Activated T-cell treated with anti-CD3 and anti-CD28 coated beads, Interleukin-2, amount 50 U/mL, for 72 hours (primary cell): ENCODE measurements around the gene IRF2. TPM values are rescaled to one million over a fixed set of nuclear protein-coding genes. Genes with fewer than 3 reads are reported as not detected.
A peak's percentile ranks its signal among the peaks of the same experiment; 100 is the strongest.

Source experiments
- ATAC-seq, 2 donors: fragments of 150-1000 bp; cut with Tn5 transposase; replicated peaks in 1 of 2; 2 replicates each; pipeline ENCODE4 v1.10.0; 2021; ENCODE audit warnings: moderate library complexity in 2 of 2, mild to moderate bottlenecking in 1 of 2
- DNase-seq, 2 donors: peaks; one replicate each; pipeline ENCODE4 v3.0.0; 2021 to 2022; ENCODE audit warnings: mixed read lengths in 1 of 2
- H3K27ac Mint-ChIP-seq: one replicate; pipeline ENCODE4 v1.8.0; 2022; ENCODE audit warnings: mild to moderate bottlenecking, moderate library complexity, mixed read lengths
- H3K27me3 Mint-ChIP-seq: one replicate; pipeline ENCODE4 v1.8.0; 2022; ENCODE audit warnings: low read depth, mixed read lengths
- H3K36me3 Mint-ChIP-seq, 2 donors: one replicate each; pipeline ENCODE4 v1.8.0; 2022; ENCODE audit warnings: mixed read lengths in 2 of 2, mild to moderate bottlenecking in 1 of 2; ENCODE audit not compliant: insufficient read depth in 2 of 2
- H3K4me1 Mint-ChIP-seq: one replicate; pipeline ENCODE4 v1.8.0; 2022; ENCODE audit warnings: low read depth, mixed read lengths
- H3K4me3 Mint-ChIP-seq, 2 donors: one replicate each; pipeline ENCODE4 v1.8.0; 2022; ENCODE audit warnings: mild to moderate bottlenecking in 2 of 2, mixed read lengths in 2 of 2, moderate library complexity in 2 of 2
- H3K9me3 Mint-ChIP-seq, 2 donors: one replicate each; pipeline ENCODE4 v1.8.0; 2022; ENCODE audit warnings: mixed read lengths in 2 of 2
- total RNA-seq, 2 donors: library from RNA; stranded (reverse); gene quantifications; one replicate each; pipeline ENCODE4 v1.2.3, GENCODE V29; 2022

IRF2 gene
- total RNA-seq = 10 to 100 TPM; 70.3 TPM

DNA sequence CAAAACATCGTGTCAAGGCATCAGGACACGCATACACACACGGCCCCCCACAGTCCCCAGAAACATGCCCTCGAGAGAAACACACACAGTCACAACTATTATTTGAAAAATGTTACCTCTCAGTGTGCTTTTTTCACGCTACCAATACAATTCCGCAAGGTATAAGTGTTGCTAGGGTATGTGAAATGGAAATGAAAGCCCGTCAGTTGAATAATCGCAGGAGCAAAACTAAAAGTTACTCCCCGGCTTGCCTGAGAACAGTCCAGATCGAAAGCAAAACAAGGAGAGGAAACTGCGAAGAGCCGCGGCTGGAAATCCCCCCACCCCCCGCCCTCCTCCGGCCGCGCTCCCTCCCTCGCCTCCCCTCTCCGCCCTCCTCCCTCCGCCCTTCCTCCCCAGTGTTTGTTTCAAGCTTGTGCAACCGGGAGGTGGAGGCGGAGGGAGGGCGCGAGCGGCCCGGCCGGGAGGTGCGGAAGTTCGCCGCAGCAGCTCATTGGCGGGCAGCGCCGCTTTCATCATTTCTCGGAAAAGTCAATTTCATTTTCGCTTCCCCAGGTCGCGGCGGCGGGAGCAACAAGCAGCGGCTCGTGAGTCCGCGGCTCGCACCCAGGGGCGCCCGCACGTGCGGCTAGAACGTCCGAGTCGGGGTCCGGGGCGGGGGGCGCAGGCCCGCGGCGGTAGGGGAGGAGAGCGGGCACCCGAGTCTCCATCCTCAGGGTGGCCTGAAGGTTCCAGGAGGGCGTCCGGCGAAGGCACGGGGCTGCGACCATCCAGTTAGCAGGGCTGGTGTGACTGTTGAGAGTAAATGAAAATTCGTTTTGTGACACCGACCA lies at the start of gene IRF2:
Gene IRF2 (minus strand): TSS at position 288 of the 833 bp plus-strand sequence. CDS start 45,486 bp downstream, outside the sequence.
- H3K27me3 Mint-ChIP-seq = no peaks in the 10 kb centered on the region
- peak within 1 kb of the TSS; percentile 97 to 98 for H3K4me3 Mint-ChIP-seq
- ATAC-seq (peak; percentile 75 to 80), DNase-seq (peak; percentile 95 to 98)
- H3K9me3 Mint-ChIP-seq = no peaks in the 10 kb centered on the region
- peaks cover 20 to 24% of the 10 kb centered on the region in 2 donors for H3K36me3 Mint-ChIP-seq
- H3K4me1 Mint-ChIP-seq = peaks cover 63% of the 10 kb centered on the region
- H3K27ac Mint-ChIP-seq = peak within 1 kb of the TSS; percentile 99

DNA sequence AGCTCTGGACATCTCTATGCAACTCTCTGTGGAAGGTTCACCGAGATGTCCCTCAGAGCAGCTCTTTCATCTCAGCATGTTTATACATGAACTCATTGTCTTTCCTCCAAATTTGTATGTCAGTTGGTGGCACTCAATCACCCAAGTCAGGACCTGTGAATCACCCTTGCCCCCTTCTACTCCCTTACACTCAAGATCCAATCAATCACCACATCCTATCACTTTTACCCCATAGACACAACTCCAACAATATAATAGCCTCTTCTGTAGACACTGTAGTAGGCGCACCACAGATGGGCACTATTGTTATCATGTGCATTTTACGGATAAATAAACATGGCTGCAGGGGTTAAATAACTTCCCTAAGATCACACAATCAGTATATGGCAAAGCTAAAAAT lies 41.3 kb upstream of the IRF2 start:
- H3K9me3 Mint-ChIP-seq = peaks cover 5 to 6% of the 10 kb centered on the region in 2 donors

DNA sequence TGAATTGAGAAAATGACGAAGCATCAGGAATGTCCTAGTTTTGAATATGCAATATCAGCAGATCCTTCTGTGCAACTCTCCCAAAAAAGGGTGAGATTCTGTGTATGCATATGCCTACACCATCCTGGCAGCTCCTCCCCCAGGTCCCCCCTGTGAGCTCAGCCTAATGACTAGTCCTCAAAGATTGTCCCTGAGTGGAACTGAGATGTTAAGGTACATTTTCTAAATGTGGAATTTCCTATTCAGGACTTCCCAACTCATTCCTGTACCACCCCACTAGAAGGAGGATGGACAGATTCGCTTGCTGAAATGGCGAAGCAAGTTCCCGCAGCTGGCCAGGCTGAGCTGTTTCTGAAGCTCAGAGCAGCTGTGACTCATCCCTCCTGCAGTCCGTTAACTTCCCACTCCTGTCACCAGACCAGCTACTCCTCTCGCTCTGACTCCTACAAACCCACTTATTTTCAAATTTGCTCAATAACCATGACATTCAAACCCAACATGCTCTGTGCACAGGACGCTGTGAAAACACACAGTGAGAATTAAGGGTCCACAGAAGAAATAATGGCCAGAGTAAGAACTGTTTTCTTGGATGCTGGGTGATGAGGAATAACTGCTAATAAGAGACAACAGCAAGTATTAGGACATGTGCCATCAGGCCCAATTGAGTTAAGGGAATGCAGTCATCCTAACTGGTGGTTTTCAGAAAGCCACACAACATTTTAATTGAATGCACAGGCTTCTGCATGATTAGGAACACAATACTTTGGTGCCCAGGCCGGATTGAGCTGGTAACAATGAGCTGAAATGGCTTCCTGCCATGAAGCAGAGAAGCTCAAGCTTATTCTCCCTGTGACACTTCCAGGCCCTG lies 40.0 kb upstream of the IRF2 start:
- peak overlapping the region; percentile 75 to 77 for H3K4me3 Mint-ChIP-seq
- no peaks in the 10 kb centered on the region for H3K27me3 Mint-ChIP-seq
- peaks cover 6 to 8% of the 10 kb centered on the region in 2 donors for H3K9me3 Mint-ChIP-seq
- peak; percentile 81 to 90 for DNase-seq
- peaks cover 13 to 16% of the 10 kb centered on the region in 2 donors for H3K36me3 Mint-ChIP-seq
- peak overlapping the region; percentile 78 for H3K27ac Mint-ChIP-seq
- H3K4me1 Mint-ChIP-seq = peaks cover 48% of the 10 kb centered on the region
- ATAC-seq = peak; percentile 94 to 95

More for the DNA sequence above, 41.3 kb upstream of the IRF2 start:
- DNase-seq = no peak
- Mint-ChIP-seq H3K27ac (no peak overlapping the region), H3K36me3 (peaks cover 6 to 13% of the 10 kb centered on the region in 2 donors), H3K4me3 (peak overlapping the region; percentile 7 to 10), H3K27me3 (no peaks in the 10 kb centered on the region), H3K4me1 (peaks cover 41% of the 10 kb centered on the region)
- ATAC-seq = no peak

DNA sequence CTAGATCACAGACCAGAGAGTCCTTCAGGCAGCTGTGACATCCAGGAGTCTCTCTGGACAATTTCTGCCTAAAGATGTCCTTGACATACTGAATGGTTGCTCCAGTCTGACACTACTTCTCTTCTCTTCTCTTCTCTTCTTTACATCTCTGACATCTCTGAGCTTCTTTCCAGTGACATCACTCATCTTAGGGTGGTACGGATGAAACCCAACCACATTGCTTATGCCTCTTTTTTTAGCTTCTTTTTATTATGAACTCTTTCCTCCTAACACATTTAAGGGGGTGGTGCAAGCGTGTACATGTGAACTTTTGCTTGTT lies 39.4 kb upstream of the IRF2 start:
- no peak for DNase-seq
- ATAC-seq = peak; percentile 43 to 48
- Mint-ChIP-seq H3K27ac (peak overlapping the region; percentile 78), H3K27me3 (no peaks in the 10 kb centered on the region), H3K4me1 (peaks cover 48% of the 10 kb centered on the region), H3K36me3 (peaks cover 11 to 13% of the 10 kb centered on the region in 2 donors), H3K9me3 (peaks cover 4 to 7% of the 10 kb centered on the region in 2 donors), H3K4me3 (peak overlapping the region; percentile 75 to 77)

DNA sequence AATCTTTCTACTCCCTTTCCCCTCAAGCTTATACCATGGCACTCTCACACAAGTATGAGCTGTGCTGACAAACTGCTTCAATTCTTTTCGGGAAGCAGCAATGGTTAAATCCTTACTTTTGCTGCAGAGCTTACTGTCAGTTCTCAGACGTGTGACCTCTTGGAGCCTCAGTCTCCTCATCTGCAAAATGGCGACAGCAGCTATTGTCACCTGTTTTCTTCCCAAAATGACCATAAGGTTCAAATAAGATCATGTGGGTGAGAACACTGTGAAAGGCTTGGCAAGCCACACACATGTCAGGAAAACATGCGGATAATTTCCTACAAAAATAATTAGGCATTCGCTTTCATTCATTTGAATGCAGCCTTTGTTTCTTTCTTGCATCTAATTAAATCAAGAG lies 36.8 kb upstream of the IRF2 start:
- Mint-ChIP-seq H3K27ac (no peak overlapping the region), H3K27me3 (no peaks in the 10 kb centered on the region), H3K4me3 (no peak overlapping the region), H3K36me3 (peaks cover 5 to 7% of the 10 kb centered on the region in 2 donors), H3K9me3 (peaks cover 2 to 5% of the 10 kb centered on the region in 2 donors), H3K4me1 (peaks cover 56% of the 10 kb centered on the region)
- no peak for ATAC-seq
- no peak for DNase-seq

DNA sequence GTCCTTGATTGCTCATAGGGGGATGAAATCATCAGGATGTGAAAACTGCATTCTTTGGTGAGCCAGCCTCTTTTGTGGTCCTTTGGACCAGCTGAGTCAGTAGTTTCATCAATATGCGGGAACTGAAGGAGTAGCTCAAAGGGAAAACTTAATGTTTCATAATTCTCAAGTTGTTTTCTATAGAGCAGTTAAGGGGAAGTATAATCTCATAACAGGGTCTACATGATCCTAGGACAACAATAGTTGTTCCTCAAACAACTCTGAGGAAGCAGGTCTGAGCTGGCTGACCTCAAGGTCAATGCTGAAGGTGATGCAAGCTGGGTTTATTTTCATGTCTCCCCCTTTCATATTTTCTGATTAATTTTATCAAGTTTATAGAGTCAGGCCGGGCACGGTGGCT lies 36.1 kb upstream of the IRF2 start:
- peaks cover 50% of the 10 kb centered on the region for H3K4me1 Mint-ChIP-seq
- no peak overlapping the region for H3K4me3 Mint-ChIP-seq
- DNase-seq = no peak
- H3K27me3 Mint-ChIP-seq = no peaks in the 10 kb centered on the region
- ATAC-seq = no peak
- H3K27ac Mint-ChIP-seq = no peak overlapping the region
- H3K36me3 Mint-ChIP-seq = peaks cover 5 to 7% of the 10 kb centered on the region in 2 donors
- peaks cover 2 to 5% of the 10 kb centered on the region in 2 donors for H3K9me3 Mint-ChIP-seq

DNA sequence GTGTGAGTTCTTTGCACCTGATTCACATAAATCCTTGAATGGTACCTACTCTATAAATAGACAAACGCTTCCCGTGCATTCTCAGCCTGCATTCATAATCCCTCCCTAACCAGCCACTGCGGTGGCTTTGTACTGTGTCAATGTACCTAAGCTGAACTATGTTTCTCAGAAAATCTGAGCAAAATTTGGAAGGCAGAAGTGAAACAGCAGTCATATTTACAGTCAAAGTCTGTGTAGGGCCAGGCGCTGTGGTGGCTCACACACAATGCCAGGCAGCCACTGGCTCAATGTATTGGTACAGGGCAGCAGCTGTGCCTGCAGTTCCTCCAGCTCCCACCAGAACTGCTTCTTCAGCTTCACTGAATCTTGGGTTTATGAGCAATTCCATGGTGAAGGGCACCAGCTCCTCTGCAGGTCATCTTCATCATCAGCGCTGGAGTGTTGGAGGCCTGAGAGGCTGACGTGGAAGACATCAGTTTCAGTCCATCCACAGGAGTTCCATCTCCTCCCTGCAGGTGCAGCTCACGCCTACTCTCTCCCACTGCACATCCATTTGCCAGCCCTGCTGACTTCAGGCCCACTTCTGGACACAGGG lies 32.3 kb upstream of the IRF2 start:
- peak overlapping the region; percentile 64 for H3K27ac Mint-ChIP-seq
- peaks cover 2 to 5% of the 10 kb centered on the region in 2 donors for H3K9me3 Mint-ChIP-seq
- H3K4me1 Mint-ChIP-seq = peaks cover 48% of the 10 kb centered on the region
- ATAC-seq = peak; percentile 96 to 97
- DNase-seq = peak; percentile 67 to 72
- H3K4me3 Mint-ChIP-seq = peak overlapping the region; percentile 43 to 53
- no peaks in the 10 kb centered on the region for H3K27me3 Mint-ChIP-seq
- peaks cover 5 to 7% of the 10 kb centered on the region in 2 donors for H3K36me3 Mint-ChIP-seq

DNA sequence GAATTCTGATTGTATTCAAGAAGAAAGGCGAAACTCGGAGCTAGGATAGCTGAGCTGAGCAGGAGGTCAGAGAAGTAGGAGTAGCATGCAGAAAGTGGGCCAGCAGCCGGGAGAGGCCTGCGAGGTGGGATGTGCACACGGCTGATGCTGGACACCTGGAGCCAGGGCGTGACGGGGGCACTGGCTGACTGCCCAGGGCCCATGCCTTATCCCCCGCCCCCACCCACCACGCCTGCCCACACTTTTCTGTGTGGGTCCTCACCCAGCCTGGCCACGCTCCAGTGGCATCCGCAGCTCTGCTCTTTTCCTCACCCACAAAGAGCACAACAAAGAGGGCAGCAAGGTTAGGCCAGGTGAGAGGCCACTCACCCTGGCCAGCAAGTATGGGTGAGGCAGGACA lies 30.0 kb upstream of the IRF2 start:
- DNase-seq = no peak
- ATAC-seq = no peak
- peaks cover 0 to 3% of the 10 kb centered on the region in 2 donors for H3K36me3 Mint-ChIP-seq
- peaks cover 0 to 3% of the 10 kb centered on the region in 2 donors for H3K9me3 Mint-ChIP-seq
- H3K27me3 Mint-ChIP-seq = no peaks in the 10 kb centered on the region
- H3K4me3 Mint-ChIP-seq = peak overlapping the region; percentile 64 to 74
- H3K27ac Mint-ChIP-seq = peak overlapping the region; percentile 57
- peaks cover 38% of the 10 kb centered on the region for H3K4me1 Mint-ChIP-seq

DNA sequence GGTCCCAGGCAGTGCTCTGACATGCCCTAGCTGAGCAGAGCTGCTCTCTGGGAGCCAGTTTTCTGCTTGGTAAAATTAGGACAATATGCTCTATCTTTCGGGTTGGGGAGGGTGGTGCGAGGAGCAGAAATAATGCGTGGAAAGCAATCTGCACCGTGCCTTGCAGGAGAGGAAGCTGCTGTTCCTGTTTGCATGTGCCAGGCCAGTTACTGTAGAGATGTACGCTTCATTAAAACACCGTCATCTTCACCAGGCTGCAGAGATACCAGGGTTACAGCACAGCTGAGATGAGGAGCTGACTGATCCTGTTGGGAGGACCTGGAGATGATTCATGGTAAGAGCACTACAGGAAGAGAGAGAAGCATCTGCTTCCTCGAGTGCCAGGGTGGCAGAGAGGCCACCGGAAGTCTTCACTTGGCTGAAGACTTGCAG lies 29.5 kb upstream of the IRF2 start:
- peak; percentile 53 for ATAC-seq
- H3K27ac Mint-ChIP-seq = peak overlapping the region; percentile 57

DNA sequence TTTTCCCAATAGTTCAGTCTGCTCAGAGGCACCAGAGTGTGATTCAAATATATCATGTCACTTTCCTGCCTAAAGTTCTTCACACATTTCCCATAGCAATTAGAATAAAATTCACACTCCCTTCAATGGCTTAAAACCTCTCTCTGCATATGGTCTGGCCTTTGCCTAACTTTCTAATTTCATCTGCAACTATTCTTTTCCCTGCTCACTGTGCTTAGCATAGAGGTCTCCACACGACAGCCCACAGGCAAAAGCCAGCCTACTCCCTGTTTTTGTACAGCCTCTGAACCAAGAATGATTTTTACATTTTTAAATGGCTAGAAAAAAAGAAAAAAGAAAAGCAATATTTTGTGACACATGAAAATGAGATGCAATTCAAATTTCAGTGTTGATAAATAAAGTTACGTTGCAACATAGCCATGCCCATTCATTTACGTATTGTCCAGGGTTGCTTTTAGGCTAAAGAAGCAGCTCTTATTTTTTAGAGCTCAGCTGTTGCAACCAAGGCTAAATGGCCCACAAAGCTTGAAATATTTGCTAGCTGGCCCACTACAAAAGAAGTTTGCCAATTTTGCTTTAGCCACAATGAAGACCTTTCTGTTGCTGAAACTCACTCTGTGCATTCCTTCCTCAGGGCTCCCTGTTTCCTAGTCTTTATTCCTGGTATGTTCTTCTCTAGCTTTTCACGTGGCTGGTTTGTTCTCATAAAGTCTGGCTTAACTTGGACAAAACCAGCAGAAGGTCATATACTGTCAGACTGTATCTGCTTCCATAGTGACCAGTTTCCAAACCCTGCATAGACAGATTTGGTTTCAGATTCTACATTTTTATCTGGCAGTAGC lies 26.6 kb upstream of the IRF2 start:
- no peak overlapping the region for H3K27ac Mint-ChIP-seq
- H3K4me3 Mint-ChIP-seq = no peak overlapping the region
- ATAC-seq (no peak), DNase-seq (no peak)
- no peaks in the 10 kb centered on the region for H3K27me3 Mint-ChIP-seq
- peaks cover 25% of the 10 kb centered on the region for H3K4me1 Mint-ChIP-seq
- peaks cover 0 to 3% of the 10 kb centered on the region in 2 donors for H3K36me3 Mint-ChIP-seq
- H3K9me3 Mint-ChIP-seq = peaks cover 2% of the 10 kb centered on the region in 2 donors

More for the DNA sequence above, 29.5 kb upstream of the IRF2 start:
- Mint-ChIP-seq H3K36me3 (peaks cover 0 to 3% of the 10 kb centered on the region in 2 donors), H3K4me3 (peak overlapping the region; percentile 64 to 74), H3K9me3 (peaks cover 2 to 3% of the 10 kb centered on the region in 2 donors), H3K4me1 (peaks cover 38% of the 10 kb centered on the region), H3K27me3 (no peaks in the 10 kb centered on the region)
- peak; percentile 18 to 21 for DNase-seq

DNA sequence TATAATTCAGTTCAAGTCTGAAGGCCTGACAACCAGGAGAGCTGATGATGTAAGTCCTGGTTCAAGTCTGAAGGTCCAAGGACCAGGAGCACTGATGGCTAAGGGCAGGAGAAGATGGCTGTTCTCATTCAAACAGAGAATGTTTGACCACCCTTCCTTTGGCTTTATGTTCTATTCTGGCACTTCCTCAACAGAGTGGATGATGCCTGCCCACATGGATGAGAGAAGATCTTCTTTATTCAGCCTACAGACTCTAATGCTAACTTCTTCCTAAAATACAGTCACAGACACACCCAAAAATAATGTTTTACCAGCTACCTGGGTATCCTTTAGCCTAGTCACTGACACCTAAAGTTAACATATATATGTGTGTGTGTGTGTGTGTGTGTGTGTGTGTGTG lies 25.6 kb upstream of the IRF2 start:
- Mint-ChIP-seq H3K27ac (no peak overlapping the region), H3K27me3 (no peaks in the 10 kb centered on the region), H3K9me3 (peaks cover 2% of the 10 kb centered on the region in 2 donors), H3K36me3 (peaks cover 0 to 3% of the 10 kb centered on the region in 2 donors), H3K4me1 (peaks cover 23% of the 10 kb centered on the region), H3K4me3 (no peak overlapping the region)
- no peak for ATAC-seq
- no peak for DNase-seq

DNA sequence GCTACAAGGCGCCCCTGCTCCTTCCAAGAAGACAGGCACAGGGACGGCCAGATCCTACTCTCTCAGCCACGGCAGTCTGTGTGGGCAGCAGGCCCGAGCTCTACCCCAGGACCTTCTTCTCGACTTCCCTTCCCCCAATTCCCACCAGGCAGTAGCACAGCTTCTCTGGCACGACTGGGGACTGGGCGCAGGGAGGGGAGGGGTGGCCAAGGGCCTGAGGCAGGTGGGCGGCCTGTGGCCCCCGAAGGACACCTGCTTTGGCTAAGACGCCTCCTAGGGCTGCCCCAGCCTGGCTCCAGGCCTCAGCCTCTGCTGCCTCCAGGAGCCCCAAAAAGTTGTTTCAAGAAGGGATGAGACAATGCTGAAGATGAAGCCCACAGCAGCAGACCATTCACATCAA lies 24.2 kb upstream of the IRF2 start:
- Mint-ChIP-seq H3K36me3 (peaks cover 0 to 7% of the 10 kb centered on the region in 2 donors), H3K27ac (no peak overlapping the region), H3K27me3 (no peaks in the 10 kb centered on the region), H3K9me3 (peaks cover 2% of the 10 kb centered on the region in 2 donors), H3K4me1 (peaks cover 9% of the 10 kb centered on the region), H3K4me3 (no peak overlapping the region)
- DNase-seq (no peak), ATAC-seq (no peak)
